Skin epidermis (tissue), 12 donors: ENCODE data around the gene CRYGN.

ENCODE experiments used
- H3K27ac ChIP-seq, 21 experiments: fragments of 200-600 bp; sonication (generic) in 11 of 21; one replicate each; pipeline ENCODE4 v1.5.0; 2020; ENCODE audit warnings: mild to moderate bottlenecking in 3 of 21, inconsistent platforms in 2 of 21, moderate library complexity in 2 of 21
- H3K4me3 ChIP-seq, 7 experiments: fragments of 200-600 bp; sonication (generic) in 2 of 7; one replicate each; pipeline ENCODE4 v1.5.0; 2020; ENCODE audit warnings: inconsistent platforms in 2 of 7, mild to moderate bottlenecking in 2 of 7, moderate library complexity in 1 of 7

The CRYGN gene

DNA sequence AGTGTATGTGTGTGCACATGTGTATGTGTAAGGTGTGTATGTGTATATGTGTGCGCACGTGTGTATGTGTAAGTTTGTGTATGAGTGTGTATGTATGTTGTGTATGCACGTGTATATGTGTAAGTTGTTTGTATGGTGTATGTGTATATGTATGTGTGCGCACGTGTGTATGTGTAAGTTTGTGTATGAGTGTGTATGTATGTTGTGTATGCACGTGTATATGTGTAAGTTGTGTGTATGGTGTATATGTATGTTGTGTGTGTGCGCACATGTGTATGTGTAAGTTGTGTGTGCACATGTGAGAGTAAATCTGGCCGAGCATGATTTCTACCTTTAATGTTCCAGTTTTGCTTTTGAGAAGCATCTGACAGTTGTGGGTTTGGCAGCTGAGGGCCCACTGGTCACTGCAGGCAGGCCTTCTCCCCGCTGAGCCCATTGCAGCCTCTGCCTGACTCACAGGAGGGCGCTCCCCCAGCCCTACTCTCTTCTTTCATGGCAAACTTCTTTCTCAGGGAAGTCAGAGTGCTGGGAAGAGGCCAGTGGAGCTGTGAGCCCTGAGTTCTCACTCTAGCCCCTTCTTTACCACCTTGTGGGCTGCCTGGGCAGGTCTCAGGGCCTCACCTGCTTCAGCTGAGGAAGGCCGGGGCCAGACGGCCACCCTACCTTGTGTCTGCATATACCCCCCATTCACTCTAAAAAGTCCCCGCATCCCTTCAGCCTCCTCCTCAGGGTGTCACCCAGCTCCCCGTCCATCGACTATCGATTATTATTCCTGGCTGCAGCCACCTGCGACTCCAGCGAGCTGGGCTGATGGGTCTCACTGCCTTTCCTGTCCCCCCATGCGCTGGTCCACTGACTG lies 41.3 kb downstream of the CRYGN start:
- Histone ChIP-seq H3K27ac (no peak overlapping the region), H3K4me3 (no peak overlapping the region)

DNA sequence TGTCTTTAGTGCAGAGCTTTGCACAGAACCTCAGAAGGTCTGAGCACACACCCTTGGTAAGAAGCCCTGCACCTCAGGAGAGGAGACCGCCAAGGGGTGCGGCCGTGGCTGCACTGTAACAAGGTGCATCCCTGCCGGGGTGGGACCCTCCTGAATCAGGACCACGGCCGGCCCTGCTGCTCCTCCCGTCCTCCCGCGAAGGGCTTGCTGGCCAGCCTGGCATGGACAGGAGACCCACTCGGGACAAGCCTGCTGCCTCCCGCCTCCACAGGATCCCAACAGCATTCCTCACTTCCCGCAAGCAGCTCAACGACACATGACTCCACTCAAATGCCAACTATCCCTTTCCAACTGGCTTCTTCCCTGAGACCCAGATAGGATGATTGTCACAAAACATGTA lies 42.9 kb downstream of the CRYGN start:
- no peak overlapping the region for H3K27ac ChIP-seq

DNA sequence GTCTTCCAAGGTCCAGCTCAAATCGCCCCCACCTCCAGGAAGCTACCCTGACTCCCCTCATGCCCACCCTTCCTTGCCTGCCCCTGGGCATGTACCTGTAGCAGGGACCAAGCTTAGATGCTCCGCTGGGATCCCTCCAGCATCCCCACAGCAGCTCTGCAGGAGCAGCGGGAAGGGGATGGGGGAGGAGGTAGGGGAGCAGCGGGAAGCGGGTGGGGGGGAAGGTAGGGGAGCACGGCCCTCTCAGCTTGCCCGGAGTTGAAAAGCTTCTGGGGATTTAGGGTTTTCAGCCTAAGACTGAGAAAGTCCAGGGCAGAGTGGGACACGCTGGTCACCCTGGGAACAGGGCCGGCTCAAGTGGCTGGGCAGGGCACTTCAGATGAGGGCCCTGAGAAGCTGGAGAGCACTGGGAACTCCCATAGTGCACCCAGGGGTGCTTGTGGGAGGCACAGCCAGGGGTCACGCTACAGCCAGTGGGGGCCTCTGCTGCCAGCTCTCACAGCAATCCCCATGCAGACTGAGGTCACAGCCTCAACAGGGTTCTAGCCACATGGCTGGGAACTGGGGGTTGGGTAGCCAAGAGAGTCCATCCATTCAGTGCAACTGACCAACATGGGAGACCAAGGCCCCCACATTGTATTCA lies 43.5 kb downstream of the CRYGN start:
- Histone ChIP-seq H3K4me3 (no peak overlapping the region), H3K27ac (no peak overlapping the region)

More for the DNA sequence above, 42.9 kb downstream of the CRYGN start:
- H3K4me3 ChIP-seq: no peak overlapping the region

DNA sequence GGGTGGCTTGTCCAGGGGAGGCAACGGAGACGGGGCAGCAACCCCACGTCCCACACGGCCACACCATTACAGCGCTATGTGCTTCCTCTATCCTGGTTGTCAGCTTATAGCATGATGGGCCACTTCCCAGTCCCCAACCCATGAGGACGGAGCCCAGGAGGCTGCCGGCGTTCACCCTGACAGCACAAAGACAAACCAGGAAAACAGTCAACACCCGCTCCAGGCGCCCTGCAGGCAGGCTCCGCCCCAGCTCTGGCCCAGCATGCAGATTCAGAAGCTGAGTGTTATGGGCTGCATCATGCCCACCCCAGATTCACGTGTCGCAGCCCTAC lies 44.9 kb downstream of the CRYGN start:
- no peak overlapping the region for H3K27ac ChIP-seq
- no peak overlapping the region for H3K4me3 ChIP-seq

DNA sequence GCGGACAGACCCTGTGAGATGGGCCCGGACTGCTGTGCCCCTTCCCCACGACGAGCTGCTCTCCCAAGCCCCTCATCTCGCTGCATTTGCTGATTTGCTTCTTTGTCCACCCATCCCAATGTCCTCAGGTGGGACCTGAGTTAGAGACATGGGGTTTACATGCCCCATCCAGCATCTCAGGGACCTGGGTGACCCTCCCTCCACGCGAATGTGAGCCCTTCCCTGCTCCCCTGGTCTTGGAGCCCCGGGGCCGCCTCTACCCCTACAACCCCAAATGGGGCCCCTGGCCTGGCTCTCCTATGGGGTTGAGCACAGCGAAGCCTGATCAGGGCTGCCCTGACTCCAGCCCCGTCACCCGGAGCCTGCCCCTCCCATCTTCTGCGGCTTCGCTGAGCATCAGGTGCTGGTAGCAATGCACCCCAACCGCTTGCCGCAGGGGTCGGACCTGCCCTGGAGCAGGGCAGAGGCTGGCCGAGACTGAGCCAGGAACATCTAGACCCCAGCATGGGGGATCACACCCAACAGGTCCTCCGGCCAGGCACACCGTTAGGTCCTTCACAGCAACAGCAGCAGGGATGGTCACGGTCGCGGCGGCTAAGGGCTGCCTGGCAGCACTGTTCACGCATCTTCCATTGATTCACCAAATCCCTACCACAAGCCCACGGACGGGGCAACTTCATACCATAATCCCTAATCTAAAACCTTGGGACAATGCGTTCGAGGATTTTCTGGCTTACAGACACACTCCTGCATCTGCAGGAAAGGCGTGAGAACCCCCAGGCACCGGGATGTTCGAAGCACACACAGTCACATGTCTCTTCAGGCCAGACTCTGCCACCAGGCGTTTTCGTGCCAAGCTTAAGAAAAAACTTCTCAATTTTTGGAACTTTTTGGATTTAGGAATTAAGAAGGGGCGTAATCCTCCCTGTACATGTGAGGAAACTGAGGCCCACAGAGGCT lies 45.6 kb downstream of the CRYGN start:
- no peak overlapping the region for H3K4me3 ChIP-seq
- H3K27ac ChIP-seq: no peak overlapping the region

DNA sequence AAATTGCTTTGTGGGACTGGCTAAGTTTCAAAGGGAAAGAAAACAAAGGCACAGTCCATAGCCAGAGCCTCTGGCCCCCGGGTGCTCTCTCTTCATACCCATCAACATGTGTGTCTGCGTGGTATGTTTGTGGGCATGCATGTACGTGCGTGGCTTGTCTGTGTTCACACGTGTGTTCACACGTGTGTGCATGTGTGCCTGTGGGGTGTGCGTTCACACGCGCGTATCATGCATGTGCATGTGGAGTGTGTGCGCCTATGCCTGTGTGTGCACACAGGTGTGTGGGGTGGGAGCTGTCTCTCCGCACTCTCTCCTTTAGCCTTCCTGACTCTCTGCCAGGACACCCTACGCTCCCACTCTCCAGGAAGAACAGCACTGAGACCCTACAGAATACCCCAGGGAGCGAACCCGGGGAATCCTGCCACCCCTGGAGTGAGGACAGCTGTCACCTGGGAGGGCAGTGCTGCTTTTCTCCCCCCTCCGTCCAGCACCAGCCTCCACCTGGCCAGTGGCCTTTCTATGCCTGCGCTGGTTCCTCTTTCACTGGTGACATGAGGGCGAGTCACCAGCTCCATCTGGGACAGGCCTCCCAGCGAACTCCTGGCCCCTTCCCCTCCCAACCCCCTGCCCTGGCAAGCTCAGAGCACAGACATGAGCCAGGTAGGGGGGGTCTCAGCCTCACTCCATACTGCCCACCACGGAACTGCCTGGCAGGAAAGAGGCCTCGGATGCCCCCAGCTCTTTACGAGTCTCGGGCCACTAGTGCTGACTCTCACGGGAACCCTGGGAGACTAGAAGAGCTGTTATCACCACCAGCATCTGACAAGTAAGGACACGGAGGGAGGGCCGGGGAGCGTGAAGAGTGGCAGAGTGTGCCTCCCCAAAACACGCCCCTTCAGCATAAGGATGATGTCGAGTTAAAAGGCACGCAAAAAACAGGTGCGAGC lies 46.6 kb downstream of the CRYGN start:
- Histone ChIP-seq H3K4me3 (no peak overlapping the region), H3K27ac (no peak overlapping the region)

DNA sequence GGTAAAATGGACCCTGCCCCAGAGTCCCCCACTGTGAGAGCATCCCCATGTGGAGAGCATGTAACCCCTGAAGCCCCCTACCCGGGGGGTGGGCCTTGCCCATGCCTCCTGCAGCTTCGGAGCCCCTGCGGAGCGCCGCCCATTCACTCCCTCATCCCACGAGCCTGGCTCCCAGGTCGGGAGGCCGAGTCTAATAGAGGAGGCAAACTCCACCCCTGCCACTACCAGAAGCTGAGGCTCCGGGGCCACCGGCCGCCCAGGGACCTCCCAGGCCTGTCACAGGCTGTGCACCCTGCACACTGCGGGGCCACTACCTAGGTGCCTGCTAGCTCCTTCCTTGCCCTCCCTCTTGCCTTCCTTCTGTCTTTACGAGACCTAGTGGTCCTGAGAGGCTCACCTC lies 47.5 kb downstream of the CRYGN start:
- H3K4me3 ChIP-seq: no peak overlapping the region
- H3K27ac ChIP-seq: no peak overlapping the region

DNA sequence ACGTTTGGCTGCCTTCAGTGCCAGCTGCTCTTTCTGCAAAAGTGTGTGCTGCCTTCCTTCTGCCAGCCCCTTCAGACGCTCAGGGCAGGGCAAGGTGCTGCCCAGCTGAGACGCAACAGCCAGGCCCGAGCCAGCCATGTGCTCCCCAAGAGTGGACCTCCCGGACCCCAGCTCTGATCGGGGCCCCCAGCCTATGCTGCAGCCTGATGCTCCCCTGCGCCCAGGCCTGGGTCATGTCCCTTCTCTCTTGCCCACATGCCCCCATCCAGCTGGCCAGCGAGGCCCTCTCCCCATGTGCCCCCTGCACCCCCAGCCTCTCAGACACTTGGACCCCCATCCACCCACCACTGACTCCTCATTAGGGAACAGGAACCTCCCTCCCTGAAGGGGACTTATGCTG lies 47.9 kb downstream of the CRYGN start:
- no peak overlapping the region for H3K27ac ChIP-seq
- no peak overlapping the region for H3K4me3 ChIP-seq

DNA sequence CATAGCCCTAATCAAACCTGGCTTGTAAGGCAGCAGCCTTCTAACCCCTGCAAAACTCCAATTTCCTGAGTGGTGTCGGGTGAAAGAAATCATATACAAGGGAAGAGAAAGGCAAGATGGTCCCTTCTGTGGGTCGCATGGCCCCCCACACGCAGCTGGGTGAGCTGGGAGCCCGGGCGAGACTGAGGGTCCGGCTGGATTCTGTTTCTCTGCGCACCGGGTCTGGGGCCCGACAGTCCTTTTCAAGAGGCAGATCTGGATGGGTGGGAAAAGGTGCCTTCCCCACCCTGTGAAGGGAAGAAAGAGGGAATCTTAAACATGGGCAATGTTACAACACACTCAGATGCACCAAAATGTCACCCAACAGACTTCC lies 48.6 kb downstream of the CRYGN start:
- no peak overlapping the region for H3K4me3 ChIP-seq
- no peak overlapping the region for H3K27ac ChIP-seq

DNA sequence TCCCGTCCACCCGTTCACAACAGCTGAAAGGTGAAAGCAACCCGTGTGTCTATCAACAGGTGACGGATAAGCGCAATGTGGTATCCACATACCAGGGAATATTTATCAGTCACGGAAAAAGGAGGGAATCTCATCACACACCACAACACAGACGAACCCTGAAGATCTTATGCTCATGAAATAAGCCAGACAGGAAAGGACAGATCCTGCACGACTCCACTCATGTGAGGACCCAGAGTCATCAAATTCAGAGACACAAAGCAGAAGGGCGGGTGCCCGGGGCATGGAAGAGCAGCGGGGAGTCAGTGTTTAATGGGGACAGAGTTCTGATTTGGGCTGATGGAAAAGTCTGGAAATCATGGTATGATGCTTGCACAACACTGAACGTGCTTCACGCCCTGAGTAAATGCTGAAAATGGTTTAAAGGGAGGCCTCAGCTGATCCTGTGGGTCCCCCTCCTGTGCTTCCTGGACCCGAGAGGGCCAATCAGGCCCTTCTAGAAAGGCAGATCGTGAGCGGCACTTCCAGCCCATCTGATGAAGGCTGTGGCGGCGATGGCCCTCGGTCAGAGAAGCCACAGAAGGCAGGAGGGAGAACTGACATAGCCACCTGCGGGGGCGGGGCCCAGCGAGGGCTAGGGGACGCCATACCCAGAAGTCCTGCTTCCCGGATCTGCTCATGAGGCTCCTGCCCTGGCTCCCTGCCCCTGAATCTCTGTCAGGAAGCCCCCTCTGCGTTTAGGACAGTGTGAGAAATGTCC lies 49.2 kb downstream of the CRYGN start:
- H3K27ac ChIP-seq: no peak overlapping the region
- no peak overlapping the region for H3K4me3 ChIP-seq

DNA sequence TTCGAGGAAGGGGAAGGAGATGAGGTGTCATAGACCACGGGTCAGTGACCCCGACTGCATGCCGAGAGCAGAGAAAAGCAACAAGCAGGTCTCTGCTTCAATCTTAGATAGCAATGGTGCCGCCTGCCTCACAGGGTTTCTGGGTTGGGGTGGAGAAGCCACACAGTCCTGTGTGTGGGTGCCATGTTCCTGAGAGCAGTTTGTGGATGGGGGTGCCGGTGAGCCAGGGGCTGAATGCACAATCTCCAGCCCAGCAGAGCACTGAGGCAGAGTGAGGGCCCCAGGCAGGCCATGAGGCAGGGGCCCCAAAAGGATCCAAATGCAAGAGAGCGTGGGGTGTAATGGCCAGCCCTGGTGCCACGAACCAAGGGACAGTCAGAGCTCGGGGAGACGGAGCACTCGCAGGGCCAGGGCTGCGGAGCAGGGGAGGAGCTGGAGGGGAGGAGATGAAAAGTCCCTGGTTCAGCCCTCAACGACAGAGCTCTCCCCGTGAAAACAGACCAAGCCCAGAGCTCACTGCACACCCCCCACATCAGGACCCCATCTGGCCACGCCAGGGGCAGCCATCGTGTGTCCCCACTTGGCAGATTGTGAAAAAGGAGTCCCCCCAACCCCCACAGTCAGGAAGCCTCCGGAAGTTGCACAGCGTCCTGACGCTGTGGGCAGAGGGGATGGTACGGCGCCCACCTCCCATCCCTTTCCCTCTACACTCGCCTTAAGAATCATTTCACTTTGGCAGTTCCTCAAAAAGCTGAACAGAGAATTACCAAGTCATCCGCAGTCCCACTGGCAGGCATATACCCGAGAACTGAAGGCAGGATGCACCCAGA lies 50.0 kb downstream of the CRYGN start:
- H3K27ac ChIP-seq: no peak overlapping the region
- H3K4me3 ChIP-seq: no peak overlapping the region

DNA sequence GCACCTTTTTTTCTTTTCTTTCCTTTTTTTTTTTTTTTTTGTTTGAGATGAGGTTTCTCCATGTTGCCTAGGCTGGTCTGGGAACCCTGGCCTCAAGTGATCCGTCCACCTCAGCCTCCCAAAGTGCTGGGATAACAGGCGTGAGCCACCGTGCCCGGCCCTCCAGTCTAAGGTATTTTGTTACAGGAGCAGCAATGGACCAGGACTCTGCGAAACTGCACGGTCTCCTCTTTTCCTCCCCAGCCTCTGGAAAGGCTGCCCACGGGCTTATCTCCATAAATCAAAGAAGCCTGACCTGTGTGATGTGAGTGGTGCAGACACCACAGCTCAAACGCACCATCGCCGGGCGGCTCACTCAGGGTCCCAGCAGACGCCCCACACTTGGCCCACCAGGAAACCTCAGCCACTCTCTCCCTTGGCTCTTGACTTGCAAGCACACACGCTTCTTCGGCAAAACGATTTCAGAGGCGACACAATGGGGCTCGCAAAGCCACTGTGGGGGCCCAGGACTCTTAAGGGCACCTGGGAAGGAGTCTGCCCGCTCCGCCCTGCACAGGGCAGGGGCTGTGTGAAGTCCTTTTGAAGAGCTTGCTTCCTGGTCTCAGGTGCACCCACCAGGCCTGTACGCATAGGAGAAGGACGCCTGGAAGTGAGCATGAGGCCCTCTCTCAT lies 50.7 kb downstream of the CRYGN start:
- Histone ChIP-seq H3K4me3 (no peak overlapping the region), H3K27ac (no peak overlapping the region)

DNA sequence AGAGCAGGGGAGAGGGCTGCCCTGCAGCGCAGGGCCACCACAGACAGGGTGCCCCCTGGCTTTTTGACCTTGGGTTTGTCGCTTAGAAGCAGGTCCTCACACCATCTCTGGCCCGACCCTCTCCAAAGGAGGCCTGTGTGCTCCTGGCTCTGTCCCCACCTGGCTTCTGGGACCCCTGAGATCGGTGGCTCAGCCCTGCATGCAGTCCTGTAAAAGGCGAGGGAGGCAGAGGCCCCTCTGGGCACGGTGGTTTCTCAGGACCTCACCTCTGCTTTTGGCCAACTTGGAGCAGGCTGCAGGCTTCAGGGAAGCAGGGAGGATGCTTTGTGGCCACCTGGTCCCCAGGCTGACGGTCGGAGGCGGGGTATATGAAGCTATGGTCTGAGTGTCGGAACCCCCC lies 51.5 kb downstream of the CRYGN start:
- Histone ChIP-seq H3K4me3 (no peak overlapping the region), H3K27ac (no peak overlapping the region)

DNA sequence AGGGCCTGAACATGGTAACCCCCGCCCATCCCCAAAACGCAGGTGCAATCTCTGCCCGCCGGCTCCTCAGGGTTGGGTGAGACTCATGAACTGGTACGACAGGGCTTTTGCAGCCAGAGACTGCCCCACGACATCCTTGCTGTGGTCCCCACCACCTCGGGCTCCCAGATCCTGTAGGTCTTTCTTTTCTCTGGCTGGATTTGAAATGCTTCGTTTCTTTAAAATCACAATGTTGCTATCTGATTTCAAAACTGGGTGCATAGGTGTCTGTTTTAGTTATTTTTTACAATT lies 52.0 kb downstream of the CRYGN start:
- no peak overlapping the region for H3K4me3 ChIP-seq
- H3K27ac ChIP-seq: no peak overlapping the region

DNA sequence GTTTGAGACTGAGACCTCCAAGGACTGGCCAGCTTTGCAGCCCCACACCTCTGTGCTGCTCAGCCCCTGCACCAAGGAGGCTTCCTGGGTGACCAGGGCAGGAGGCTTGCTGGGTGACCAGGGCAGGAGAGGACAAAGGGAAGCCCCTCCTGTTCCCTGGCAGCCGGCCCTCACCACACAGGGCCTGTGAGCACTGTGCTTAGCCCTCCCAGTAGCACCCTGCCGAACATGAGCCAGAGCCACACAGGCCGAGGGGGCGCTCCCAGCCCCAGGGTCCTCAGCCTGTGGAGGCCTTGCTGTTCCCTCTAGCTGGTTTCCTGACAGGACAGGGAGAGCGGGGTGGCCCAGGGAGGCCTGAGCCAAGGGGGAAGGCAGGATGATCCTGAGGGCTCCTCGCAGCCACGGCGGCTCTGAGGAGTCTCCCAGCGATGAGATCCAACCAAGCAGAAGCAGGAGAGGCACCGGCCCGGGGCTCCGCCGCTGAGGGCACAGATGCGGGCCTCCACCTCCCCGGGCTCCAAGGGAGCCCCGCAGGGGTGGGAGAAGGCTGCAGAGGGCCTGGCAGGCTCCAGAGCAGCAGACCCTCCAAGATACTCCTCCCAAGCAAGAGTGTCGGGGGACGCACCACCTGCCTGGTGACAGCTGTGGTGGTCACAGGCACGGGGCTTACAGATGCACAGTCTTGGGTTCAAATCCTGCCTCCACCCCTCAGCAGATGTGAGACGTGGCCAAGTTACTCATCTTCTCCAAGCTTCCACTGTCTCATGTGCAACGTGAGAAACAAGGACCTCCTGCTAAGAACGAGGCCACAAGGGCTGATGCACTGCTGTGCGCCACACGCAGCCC lies 52.6 kb downstream of the CRYGN start:
- Histone ChIP-seq H3K27ac (no peak overlapping the region), H3K4me3 (no peak overlapping the region)

DNA sequence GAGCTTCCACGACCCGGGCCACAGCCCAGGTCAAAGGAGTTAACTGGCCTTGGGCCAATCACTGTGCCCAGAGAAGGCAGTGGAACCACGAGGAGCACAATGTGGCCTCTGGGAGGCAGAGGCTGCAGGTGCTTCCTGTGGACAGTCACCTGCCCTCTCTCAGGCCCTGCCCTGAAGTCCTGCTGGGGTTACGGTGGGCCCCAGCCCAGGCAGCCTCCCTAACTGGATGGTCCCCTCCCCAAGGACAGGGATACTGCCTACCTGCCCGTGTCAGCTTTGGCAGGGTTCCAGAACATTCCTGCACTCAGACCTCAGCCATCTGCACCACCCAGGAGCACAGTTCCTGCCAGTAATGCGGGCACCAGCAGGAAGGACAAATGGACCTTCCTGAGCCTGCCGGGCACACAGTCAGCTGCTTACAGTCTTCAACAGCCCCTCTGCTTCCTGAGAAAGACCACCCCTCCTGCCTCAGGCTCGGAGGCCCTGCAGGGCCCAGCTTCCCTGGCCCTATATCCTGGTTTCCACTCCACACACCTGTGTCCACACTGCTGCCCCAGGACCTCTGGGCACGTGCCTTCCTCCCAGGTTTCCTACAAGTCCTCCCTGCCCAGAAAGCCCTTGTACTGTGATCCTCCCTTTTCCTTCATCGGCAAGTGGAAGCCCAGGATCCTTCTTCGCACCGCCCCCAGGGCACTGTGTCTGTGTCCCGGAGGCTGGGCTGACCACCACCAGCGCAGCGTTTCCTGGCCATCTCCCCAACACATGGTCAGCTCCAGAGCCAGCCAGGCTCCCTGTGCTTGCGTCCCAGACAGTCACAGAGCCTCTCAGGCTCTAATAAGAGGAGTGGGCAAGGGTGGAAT lies 53.4 kb downstream of the CRYGN start:
- no peak overlapping the region for H3K27ac ChIP-seq
- H3K4me3 ChIP-seq: no peak overlapping the region
